PC-3 (cell line): ENCODE data around the gene GATAD2A. TPM values are rescaled to one million over a fixed set of nuclear protein-coding genes. Genes with fewer than 3 reads are reported as not detected.

Experiments used
- ATAC-seq: fragments of 200-7000 bp; cut with Tn5 transposase; 2 replicates; pipeline ENCODE4 v1.9.1; 2020; ENCODE audit warnings: mild to moderate bottlenecking, moderate library complexity
- BruUV-seq: library from RNA; stranded (reverse); fragments of 400-500 nt; replicated peaks from 2 replicates; lab custom pipeline; 2021; lab: Mats Ljungman, UMichigan
- CTCF ChIA-PET: fragments of 300-600 bp; sonication (Branson Sonifier 250); formaldehyde crosslinking; loops from one replicate; lab custom pipeline; 2022; ENCODE audit warnings: antibody characterized with exemption; lab: Charles Lee
- POLR2A ChIA-PET: fragments of 300-600 bp; sonication (Branson Sonifier 250); formaldehyde crosslinking; loops from one replicate; lab custom pipeline; 2022; ENCODE audit warnings: antibody characterized with exemption; ENCODE audit not compliant: unreplicated experiment; lab: Charles Lee
- DNase-seq: peaks from one replicate; pipeline ENCODE4 v3.0.0-alpha.2; 2015
- H2AFZ ChIP-seq: fragments of 300-600 bp; sonication (generic); 2 replicates; pipeline ENCODE4 v1.6.0; 2016; ENCODE audit warnings: antibody characterized with exemption, low read length
- H3F3A ChIP-seq: fragments of 300-600 bp; sonication (generic); one replicate; pipeline ENCODE4 v1.6.0; 2017; ENCODE audit warnings: antibody characterized with exemption, low read length, control low read depth, mild to moderate bottlenecking; ENCODE audit not compliant: unreplicated experiment
- H3K27ac ChIP-seq: fragments of 300-600 bp; sonication (generic); 2 replicates; pipeline ENCODE4 v1.5.1; 2016; ENCODE audit warnings: mild to moderate bottlenecking, low read length
- H3K27me3 ChIP-seq: fragments of 300-600 bp; sonication (generic); 2 replicates; pipeline ENCODE4 v1.6.1; 2016; ENCODE audit warnings: low read length, mixed read lengths
- H3K36me3 ChIP-seq: fragments of 300-600 bp; sonication (generic); 2 replicates; pipeline ENCODE4 v1.6.1; 2016; ENCODE audit warnings: low read depth, mixed run types, low read length, mixed read lengths
- H3K4me1 ChIP-seq: fragments of 300-600 bp; sonication (generic); 2 replicates; pipeline ENCODE4 v1.5.1; 2016; ENCODE audit warnings: low read length; ENCODE audit not compliant: insufficient read depth
- H3K4me2 ChIP-seq: fragments of 300-600 bp; sonication (generic); 2 replicates; pipeline ENCODE4 v1.6.0; 2016; ENCODE audit warnings: low read length
- H3K4me3 ChIP-seq: fragments of 300-600 bp; sonication (generic); 2 replicates; pipeline ENCODE4 v1.5.1; 2016; ENCODE audit warnings: mild to moderate bottlenecking, low read length, mixed read lengths
- H3K79me2 ChIP-seq: fragments of 300-600 bp; sonication (generic); 2 replicates; pipeline ENCODE4 v1.6.1; 2017; ENCODE audit warnings: low read length, mixed read lengths
- H3K9ac ChIP-seq: fragments of 300-600 bp; sonication (generic); 2 replicates; pipeline ENCODE4 v1.6.0; 2016; ENCODE audit warnings: mild to moderate bottlenecking, low read length
- H3K9me2 ChIP-seq: fragments of 300-600 bp; sonication (generic); replicated peaks from 2 replicates; pipeline ENCODE4 v1.6.1; 2016; ENCODE audit warnings: mixed run types, low read length, mixed read lengths
- H3K9me3 ChIP-seq: fragments of 300-600 bp; sonication (generic); 2 replicates; pipeline ENCODE4 v1.6.1; 2016; ENCODE audit warnings: low read length, mixed read lengths
- H4K20me1 ChIP-seq: fragments of 300-600 bp; sonication (generic); 2 replicates; pipeline ENCODE4 v1.6.1; 2016; ENCODE audit warnings: low read length, mixed read lengths
- EZH2 ChIP-seq: fragments of 300-600 bp; sonication (generic); IDR thresholded peaks from one replicate; pipeline ENCODE4 v1.6.1; 2017; ENCODE audit warnings: antibody characterized with exemption, mild to moderate bottlenecking, low read length; ENCODE audit not compliant: unreplicated experiment
- EZH2phosphoT487 ChIP-seq: fragments of 300-600 bp; sonication (generic); IDR thresholded peaks from 2 replicates; pipeline ENCODE4 v1.6.1; 2018; ENCODE audit warnings: mild to moderate bottlenecking, antibody characterized with exemption, low read length, borderline replicate concordance
- intact Hi-C: fragments of 100-400 bp; cut with micrococcal nuclease; formaldehyde crosslinking; loops from 2 replicates; pipeline ENCODE4 v1.9.0; 2023
- total RNA-seq: library from RNA; depleted of rRNA; stranded (reverse); fragments of >200 nt; gene quantifications from 2 replicates; pipeline ENCODE4 v1.2.3, GENCODE V29; 2014
- TF ChIP-seq, protein P1 (sequence below): fragments of 300-600 bp; sonication (generic); conservative IDR thresholded peaks from 2 replicates; pipeline ENCODE4 v1.5.1; 2017; ENCODE audit warnings: antibody characterized with exemption, low read depth, mild to moderate bottlenecking, low read length

The GATAD2A gene
- total RNA-seq, 1 experiment from 2014 or later, result 104 TPM

- Histone ChIP-seq H2AFZ (no peak overlapping the region), H3K4me2 (no peak overlapping the region), H3K27me3 (no peaks in the 10 kb centered on the region), H3K9me2 (no peaks in the 10 kb centered on the region), H3K36me3 (peaks cover 9% of the 10 kb centered on the region), H3K4me3 (no peak overlapping the region), H3F3A (no peaks in the 10 kb centered on the region), H3K27ac (no peak overlapping the region), H3K9ac (no peak overlapping the region), H3K79me2 (peaks cover 37% of the 10 kb centered on the region), H4K20me1 (no peaks in the 10 kb centered on the region), H3K4me1 (peaks cover 22% of the 10 kb centered on the region), H3K9me3 (no peaks in the 10 kb centered on the region)
- no TSS peak for BruUV-seq
- POLR2A ChIA-PET, result no interaction called here
- intact Hi-C loops, result no loop called here
- ATAC-seq (no peak), DNase-seq (no peak)
- CTCF ChIA-PET, result no interaction called here
- TF ChIP-seq, protein P1, sequence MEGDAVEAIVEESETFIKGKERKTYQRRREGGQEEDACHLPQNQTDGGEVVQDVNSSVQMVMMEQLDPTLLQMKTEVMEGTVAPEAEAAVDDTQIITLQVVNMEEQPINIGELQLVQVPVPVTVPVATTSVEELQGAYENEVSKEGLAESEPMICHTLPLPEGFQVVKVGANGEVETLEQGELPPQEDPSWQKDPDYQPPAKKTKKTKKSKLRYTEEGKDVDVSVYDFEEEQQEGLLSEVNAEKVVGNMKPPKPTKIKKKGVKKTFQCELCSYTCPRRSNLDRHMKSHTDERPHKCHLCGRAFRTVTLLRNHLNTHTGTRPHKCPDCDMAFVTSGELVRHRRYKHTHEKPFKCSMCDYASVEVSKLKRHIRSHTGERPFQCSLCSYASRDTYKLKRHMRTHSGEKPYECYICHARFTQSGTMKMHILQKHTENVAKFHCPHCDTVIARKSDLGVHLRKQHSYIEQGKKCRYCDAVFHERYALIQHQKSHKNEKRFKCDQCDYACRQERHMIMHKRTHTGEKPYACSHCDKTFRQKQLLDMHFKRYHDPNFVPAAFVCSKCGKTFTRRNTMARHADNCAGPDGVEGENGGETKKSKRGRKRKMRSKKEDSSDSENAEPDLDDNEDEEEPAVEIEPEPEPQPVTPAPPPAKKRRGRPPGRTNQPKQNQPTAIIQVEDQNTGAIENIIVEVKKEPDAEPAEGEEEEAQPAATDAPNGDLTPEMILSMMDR, result no peak
- TF ChIP-seq EZH2 (no peak), EZH2phosphoT487 (no peak)
These were observed 81.8 kb downstream of the GATAD2A start for GRCh38 chr19:19487077-19487949.

DNA sequence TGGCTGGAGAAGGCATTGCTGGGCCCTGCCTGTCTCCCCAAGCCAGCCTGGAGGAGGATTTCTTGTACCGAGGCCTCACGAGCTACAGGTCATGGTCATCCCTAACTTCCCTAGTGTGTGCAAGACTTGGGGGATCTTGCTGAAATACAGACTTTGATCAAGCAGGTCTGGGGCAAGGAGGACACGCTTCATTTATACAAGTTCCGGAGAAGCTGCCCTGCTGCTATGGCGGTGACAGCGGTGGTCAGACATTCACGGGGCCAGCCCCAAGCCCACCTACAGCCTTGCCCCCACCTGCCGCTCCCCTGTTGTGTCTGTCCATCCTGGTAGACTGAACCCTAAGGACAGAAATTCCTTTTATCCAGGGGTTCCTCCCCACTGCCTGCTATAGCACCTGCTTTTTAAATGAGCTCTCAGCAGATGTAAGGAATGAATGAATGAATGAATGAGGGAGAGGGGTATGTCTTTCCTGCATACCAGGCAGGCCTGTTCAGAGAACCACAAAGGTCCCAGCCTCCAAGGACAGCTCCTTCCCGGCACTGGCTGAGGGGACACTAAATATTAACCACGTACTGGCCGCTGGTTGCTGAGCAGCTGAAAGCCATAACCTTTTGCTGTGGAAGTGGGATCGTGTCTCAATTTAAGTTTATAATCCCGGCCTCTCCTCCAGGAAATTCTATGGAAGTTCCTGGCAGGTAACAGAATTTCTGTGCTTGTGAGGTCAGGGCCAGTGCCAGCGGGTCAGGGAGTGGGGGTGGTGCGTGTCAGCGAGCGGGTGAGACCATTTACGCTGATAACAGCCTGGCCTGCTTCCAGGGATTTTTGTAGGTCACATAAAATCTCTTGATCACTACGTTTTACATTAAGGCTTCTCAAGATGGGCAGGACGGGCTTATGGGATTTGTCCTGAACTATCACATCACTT lies 82.7 kb downstream of the GATAD2A start:
- Histone ChIP-seq H3K9ac (peak overlapping the region; percentile 47), H4K20me1 (no peaks in the 10 kb centered on the region), H3K27ac (peak overlapping the region; percentile 76), H3F3A (no peaks in the 10 kb centered on the region), H2AFZ (no peak overlapping the region), H3K27me3 (no peaks in the 10 kb centered on the region), H3K79me2 (peaks cover 37% of the 10 kb centered on the region), H3K36me3 (peaks cover 13% of the 10 kb centered on the region), H3K4me1 (peaks cover 22% of the 10 kb centered on the region), H3K4me3 (no peak overlapping the region), H3K4me2 (no peak overlapping the region), H3K9me3 (no peaks in the 10 kb centered on the region), H3K9me2 (no peaks in the 10 kb centered on the region)
- ATAC-seq (no peak), DNase-seq (no peak)
- ChIA-PET CTCF (no interaction called here), POLR2A (interaction anchor here (0.6 to 0.7 kb wide), 2 partner anchors 36 to 166 kb away, joined by 3 read pairs; no protein-coding TSS in a partner anchor)
- intact Hi-C loops, result loop anchor here (2.0 kb wide), 1 partner anchor 81 kb away; no protein-coding TSS in a partner anchor
- no TSS peak for BruUV-seq
- TF ChIP-seq EZH2phosphoT487 (no peak), EZH2 (no peak)
- TF ChIP-seq, protein P1, result no peak
